ENCODE results near the gene CDC34. TPM values are rescaled to one million over a fixed set of nuclear protein-coding genes. Genes with fewer than 3 reads are reported as not detected.

Gene CDC34
- total RNA-seq, 6 experiments from 2014 or later = 44.8 to 81.8 (median 49.5) TPM

- no peak for DNase-seq
- no peak for TF ChIP-seq CTCF (IDR thresholded peaks at IDR 0.05)
- no peak overlapping the region for H3K4me3 ChIP-seq
- no peak overlapping the region for H3K27ac ChIP-seq
- no peaks in the 10 kb centered on the region for H3K4me1 ChIP-seq
- 79% methylated on average over 7 of the region's 26 CpGs for WGBS (ENCODE audit: insufficient coverage, low coverage, low lambda C conversion rate, missing lambda C conversion rate)
- no peaks in the 10 kb centered on the region for H3K27me3 ChIP-seq
- ATAC-seq = no peak
- intact Hi-C loops (cut with DNase I) = no loop called here
- no peaks in the 10 kb centered on the region for H3K36me3 ChIP-seq
- no peaks in the 10 kb centered on the region for H3K9me3 ChIP-seq
Measured at GRCh38 chr19:547836-548720, 16.5 kb downstream of the CDC34 start.

DNA sequence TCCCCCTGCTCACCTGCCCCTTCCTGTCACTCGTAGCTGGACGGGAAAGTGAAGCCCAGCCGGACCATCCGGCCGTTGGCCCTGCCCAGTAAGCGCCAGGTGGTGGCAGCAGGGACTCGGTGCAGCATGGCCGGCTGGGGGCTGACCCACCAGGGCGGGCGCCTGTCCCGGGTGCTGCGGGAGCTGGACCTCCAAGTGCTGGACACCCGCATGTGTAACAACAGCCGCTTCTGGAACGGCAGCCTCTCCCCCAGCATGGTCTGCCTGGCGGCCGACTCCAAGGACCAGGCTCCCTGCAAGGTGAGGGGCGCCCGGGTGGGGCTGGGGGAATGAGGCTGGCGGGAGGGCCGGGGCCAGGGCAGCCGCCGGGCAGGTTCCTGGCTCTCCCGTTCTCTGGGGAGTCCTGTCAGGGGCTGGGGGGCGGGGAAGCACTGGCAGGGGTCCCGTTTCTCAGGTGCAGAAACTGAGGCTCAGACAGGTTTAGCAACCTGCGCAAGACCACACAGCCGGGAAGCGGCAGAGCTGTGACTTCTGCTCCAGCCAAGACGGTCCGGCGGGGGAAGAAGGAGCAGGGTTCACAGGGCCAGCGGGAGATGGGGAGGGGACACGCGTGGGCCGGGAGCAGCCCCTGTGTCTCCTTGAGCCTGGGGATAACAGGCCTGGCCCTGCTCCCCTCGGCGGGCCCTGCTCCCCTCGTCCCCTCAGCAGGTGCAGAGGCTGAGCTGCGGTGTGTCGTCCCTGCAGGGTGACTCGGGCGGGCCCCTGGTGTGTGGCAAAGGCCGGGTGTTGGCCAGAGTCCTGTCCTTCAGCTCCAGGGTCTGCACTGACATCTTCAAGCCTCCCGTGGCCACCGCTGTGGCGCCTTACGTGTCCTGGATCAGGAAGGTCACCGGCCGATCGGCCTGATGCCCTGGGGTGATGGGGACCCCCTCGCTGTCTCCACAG lies 17.6 kb downstream of the CDC34 start:
- H3K27ac ChIP-seq = no peak overlapping the region
- peak in 1 of 3 donors; percentile 44 for DNase-seq
- H3K27me3 ChIP-seq = no peaks in the 10 kb centered on the region
- WGBS (ENCODE audit: insufficient coverage, low coverage, low lambda C conversion rate, missing lambda C conversion rate) = 43% methylated on average over 6 of the region's 52 CpGs
- intact Hi-C loops (cut with DNase I) = no loop called here
- peak in 1 of 4 donors; percentile 7 for ATAC-seq
- H3K4me1 ChIP-seq = no peaks in the 10 kb centered on the region
- no peaks in the 10 kb centered on the region for H3K9me3 ChIP-seq
- TF ChIP-seq POLR2A (IDR thresholded peaks at IDR 0.05) = no peak
- TF ChIP-seq CTCF (IDR thresholded peaks at IDR 0.05) = no peak
- H3K36me3 ChIP-seq = no peaks in the 10 kb centered on the region
- H3K4me3 ChIP-seq = no peak overlapping the region

GRCh38 chr19:554817-555216 lies 23.3 kb downstream of the CDC34 start:
- Histone ChIP-seq H3K9me3 (no peaks in the 10 kb centered on the region), H3K27ac (no peak overlapping the region), H3K4me1 (peaks cover 0 to 15% (median 0%) of the 10 kb centered on the region in 4 donors), H3K36me3 (no peaks in the 10 kb centered on the region), H3K27me3 (no peaks in the 10 kb centered on the region), H3K4me3 (no peak overlapping the region)
- DNase-seq (no peak), ATAC-seq (no peak)
- TF ChIP-seq CTCF (IDR thresholded peaks at IDR 0.05) (no peak), POLR2A (IDR thresholded peaks at IDR 0.05) (no peak)
- intact Hi-C loops (cut with DNase I) = no loop called here
- 50% methylated on average over 8 of the region's 20 CpGs for WGBS (ENCODE audit: insufficient coverage, low coverage, low lambda C conversion rate, missing lambda C conversion rate)

- DNase-seq (no peak), ATAC-seq (no peak)
- intact Hi-C loops (cut with DNase I) = no loop called here
- peaks cover 0 to 15% (median 0%) of the 10 kb centered on the region in 4 donors for H3K4me1 ChIP-seq
- H3K4me3 ChIP-seq = no peak overlapping the region
- no peaks in the 10 kb centered on the region for H3K36me3 ChIP-seq
- 67% methylated on average over 4 of the region's 14 CpGs for WGBS (ENCODE audit: insufficient coverage, low coverage, low lambda C conversion rate, missing lambda C conversion rate)
- TF ChIP-seq POLR2A (IDR thresholded peaks at IDR 0.05) (no peak), CTCF (IDR thresholded peaks at IDR 0.05) (no peak)
- H3K27ac ChIP-seq = no peak overlapping the region
- no peaks in the 10 kb centered on the region for H3K9me3 ChIP-seq
- no peaks in the 10 kb centered on the region for H3K27me3 ChIP-seq
Measured at GRCh38 chr19:555474-555808, 23.9 kb downstream of the CDC34 start.
